Duodenal mucosa (tissue), 2 donors: Measurements from ENCODE around the gene IDUA.

Experiments used
- H3K27ac ChIP-seq: one replicate; pipeline ENCODE4 v1.7.0; 2013; ENCODE audit warnings: low read depth, low read length
- H3K27me3 ChIP-seq, 2 donors: one replicate each; pipeline ENCODE4 v1.7.0; 2013; ENCODE audit warnings: low read length in 2 of 2, control low read depth in 1 of 2; ENCODE audit not compliant: insufficient read depth in 2 of 2, control insufficient read depth in 1 of 2
- H3K36me3 ChIP-seq, 2 donors: one replicate each; pipeline ENCODE4 v1.7.0; 2013; ENCODE audit warnings: low read length in 2 of 2, control low read depth in 1 of 2; ENCODE audit not compliant: insufficient read depth in 2 of 2, control insufficient read depth in 1 of 2
- H3K4me1 ChIP-seq, 2 donors: one replicate each; pipeline ENCODE4 v1.7.0; 2013; ENCODE audit warnings: low read length in 2 of 2, control low read depth in 1 of 2; ENCODE audit not compliant: insufficient read depth in 2 of 2, control insufficient read depth in 1 of 2
- H3K4me3 ChIP-seq, 2 donors: one replicate each; pipeline ENCODE4 v1.7.0; 2013; ENCODE audit warnings: low read length in 2 of 2, low read depth in 1 of 2
- H3K9ac ChIP-seq, 2 donors: one replicate each; pipeline ENCODE4 v1.7.0; 2013; ENCODE audit warnings: low read length in 2 of 2, low read depth in 1 of 2
- H3K9me3 ChIP-seq, 2 donors: one replicate each; pipeline ENCODE4 v1.7.0; 2013; ENCODE audit warnings: low read length in 2 of 2, control low read depth in 1 of 2; ENCODE audit not compliant: control insufficient read depth in 1 of 2

IDUA gene

GRCh38 chr4:962231-963208, 24.3 kb upstream of the IDUA start:
- Histone ChIP-seq H3K36me3 (peaks cover 5 to 90% of the 10 kb centered on the region in 2 donors), H3K27me3 (no peaks in the 10 kb centered on the region), H3K4me1 (no peaks in the 10 kb centered on the region), H3K9me3 (no peaks in the 10 kb centered on the region), H3K9ac (no peak overlapping the region), H3K4me3 (no peak overlapping the region), H3K27ac (no peak overlapping the region)

GRCh38 chr4:963276-964225, 23.3 kb upstream of the IDUA start:
- no peak overlapping the region for H3K27ac ChIP-seq
- no peaks in the 10 kb centered on the region for H3K9me3 ChIP-seq
- peaks cover 5 to 80% of the 10 kb centered on the region in 2 donors for H3K36me3 ChIP-seq
- H3K27me3 ChIP-seq, result no peaks in the 10 kb centered on the region
- no peak overlapping the region for H3K4me3 ChIP-seq
- H3K4me1 ChIP-seq, result no peaks in the 10 kb centered on the region
- H3K9ac ChIP-seq, result no peak overlapping the region

- Histone ChIP-seq H3K4me3 (no peak overlapping the region), H3K9me3 (no peaks in the 10 kb centered on the region), H3K4me1 (no peaks in the 10 kb centered on the region), H3K36me3 (peaks cover 5 to 71% of the 10 kb centered on the region in 2 donors), H3K9ac (no peak overlapping the region), H3K27me3 (no peaks in the 10 kb centered on the region), H3K27ac (no peak overlapping the region)
These were observed 22.4 kb upstream of the IDUA start for GRCh38 chr4:964346-965025.

DNA sequence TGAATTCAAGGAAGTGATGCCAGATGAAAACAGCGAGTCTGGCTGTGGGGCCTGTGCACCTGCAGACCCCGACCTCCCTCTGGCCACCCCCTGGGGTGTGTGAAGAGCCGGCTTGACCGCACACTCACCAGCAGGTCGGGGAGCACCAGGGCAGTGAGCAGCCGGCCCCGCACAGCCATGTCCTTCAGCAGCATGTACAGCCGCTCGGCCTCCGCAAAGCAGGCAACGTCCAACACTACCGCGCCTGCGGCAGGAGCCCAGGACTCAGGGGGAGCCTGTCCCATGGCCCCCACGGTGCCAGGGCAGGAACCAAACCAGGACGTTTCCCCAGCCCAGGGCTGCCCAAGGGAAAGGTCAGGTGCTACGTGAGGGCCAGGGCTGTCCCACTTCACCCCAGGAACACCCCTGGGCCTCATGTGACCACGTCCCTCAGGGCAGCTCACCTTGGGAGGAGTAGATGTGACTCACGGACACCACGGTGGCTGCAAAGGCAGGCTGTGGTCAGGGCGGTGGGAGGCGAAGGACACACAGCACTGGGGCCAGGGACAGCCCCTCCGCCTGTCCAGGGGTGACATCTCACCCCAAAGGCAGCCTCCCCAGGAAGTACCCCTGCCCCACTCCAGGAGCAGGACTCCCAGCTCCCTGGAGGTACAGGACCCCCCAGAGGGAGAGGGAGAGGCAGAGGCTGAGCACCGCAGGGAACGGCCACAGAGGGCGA, 21.6 kb upstream of the IDUA start:
- H3K36me3 ChIP-seq, result peaks cover 5 to 64% of the 10 kb centered on the region in 2 donors
- peaks cover under 1 to 4% of the 10 kb centered on the region in 2 donors for H3K4me1 ChIP-seq

DNA sequence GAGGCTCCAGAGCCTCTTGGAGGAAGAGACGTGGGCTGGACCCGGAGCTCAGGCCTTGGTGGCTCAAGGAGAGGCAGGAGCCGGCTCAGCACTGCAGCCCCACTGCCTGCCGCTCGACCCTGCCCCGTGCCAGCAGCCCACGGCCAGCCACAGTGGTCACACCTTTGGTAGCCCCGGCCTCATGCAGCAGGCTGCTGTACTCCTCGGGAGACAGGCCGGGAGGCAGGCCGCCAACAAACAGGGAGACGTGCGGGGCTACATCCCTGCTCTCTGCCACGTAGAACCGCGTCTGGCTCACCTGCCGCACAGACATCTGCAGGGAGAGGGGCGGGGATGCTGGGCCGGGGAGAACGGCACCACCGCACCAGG, 21.1 kb upstream of the IDUA start:
- H3K27ac ChIP-seq, result no peak overlapping the region
- peaks cover 6 to 9% of the 10 kb centered on the region in 2 donors for H3K4me1 ChIP-seq
- H3K9me3 ChIP-seq, result no peaks in the 10 kb centered on the region
- H3K4me3 ChIP-seq, result no peak overlapping the region
- peaks cover 5 to 59% of the 10 kb centered on the region in 2 donors for H3K36me3 ChIP-seq
- no peak overlapping the region for H3K9ac ChIP-seq
- no peaks in the 10 kb centered on the region for H3K27me3 ChIP-seq

More for the DNA sequence above, 21.6 kb upstream of the IDUA start:
- H3K9ac ChIP-seq, result no peak overlapping the region
- no peaks in the 10 kb centered on the region for H3K27me3 ChIP-seq
- no peaks in the 10 kb centered on the region for H3K9me3 ChIP-seq
- H3K4me3 ChIP-seq, result no peak overlapping the region
- H3K27ac ChIP-seq, result no peak overlapping the region

GRCh38 chr4:966266-967112, 20.4 kb upstream of the IDUA start:
- Histone ChIP-seq H3K9me3 (no peaks in the 10 kb centered on the region), H3K4me3 (no peak overlapping the region), H3K27me3 (no peaks in the 10 kb centered on the region), H3K9ac (no peak overlapping the region), H3K36me3 (peaks cover 5 to 55% of the 10 kb centered on the region in 2 donors), H3K4me1 (peaks cover 10 to 17% of the 10 kb centered on the region in 2 donors), H3K27ac (no peak overlapping the region)

GRCh38 chr4:967113-968104, 19.4 kb upstream of the IDUA start:
- Histone ChIP-seq H3K4me1 (peaks cover 18 to 26% of the 10 kb centered on the region in 2 donors), H3K27ac (no peak overlapping the region), H3K9ac (no peak overlapping the region), H3K27me3 (no peaks in the 10 kb centered on the region), H3K4me3 (no peak overlapping the region), H3K36me3 (peaks cover 5 to 46% of the 10 kb centered on the region in 2 donors), H3K9me3 (no peaks in the 10 kb centered on the region)

DNA sequence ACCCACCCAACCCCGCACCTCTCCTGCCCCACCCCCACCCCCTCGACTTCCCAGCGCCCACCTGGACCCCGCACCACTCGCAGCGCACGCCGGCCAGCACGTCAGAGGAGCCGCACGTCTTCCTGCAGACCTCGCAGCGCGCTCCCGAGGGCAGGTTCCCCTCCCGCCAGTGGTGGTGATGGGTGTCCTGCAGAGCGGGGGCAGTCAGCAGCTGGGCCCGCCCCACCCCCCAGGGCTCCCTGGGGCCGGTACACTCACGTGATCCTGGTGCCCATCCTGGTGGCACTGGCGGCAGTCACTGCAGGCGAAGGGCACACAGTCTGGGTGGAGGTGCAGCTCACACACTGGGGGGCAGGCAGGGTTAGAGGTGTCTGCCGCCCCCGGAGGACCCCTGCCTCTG, 18.6 kb upstream of the IDUA start:
- H3K4me3 ChIP-seq, result no peak overlapping the region
- H3K27me3 ChIP-seq, result no peaks in the 10 kb centered on the region
- H3K36me3 ChIP-seq, result peaks cover 5 to 38% of the 10 kb centered on the region in 2 donors
- peaks cover 18 to 30% of the 10 kb centered on the region in 2 donors for H3K4me1 ChIP-seq
- no peaks in the 10 kb centered on the region for H3K9me3 ChIP-seq
- no peak overlapping the region for H3K27ac ChIP-seq
- no peak overlapping the region for H3K9ac ChIP-seq
